Glutamatergic neuron (in vitro differentiated cells): ENCODE measurements around the gene MICAL3. TPM values are rescaled to one million over a fixed set of nuclear protein-coding genes. Genes with fewer than 3 reads are reported as not detected.

Experiments
- DNase-seq: peaks from one replicate; pipeline ENCODE4 v3.0.0; 2022
- H3K27ac Mint-ChIP-seq: one replicate; pipeline ENCODE4 v1.8.0; 2020; ENCODE audit warnings: mild to moderate bottlenecking, mixed read lengths, inconsistent platforms; ENCODE audit not compliant: unreplicated experiment
- H3K27me3 Mint-ChIP-seq: one replicate; pipeline ENCODE4 v1.8.0; 2020; ENCODE audit warnings: mild to moderate bottlenecking, moderate library complexity, mixed read lengths, inconsistent platforms; ENCODE audit not compliant: unreplicated experiment
- H3K36me3 Mint-ChIP-seq: one replicate; pipeline ENCODE4 v1.8.0; 2020; ENCODE audit warnings: mild to moderate bottlenecking, mixed read lengths, inconsistent platforms; ENCODE audit not compliant: unreplicated experiment
- H3K4me1 Mint-ChIP-seq: one replicate; pipeline ENCODE4 v1.8.0; 2020; ENCODE audit warnings: mild to moderate bottlenecking, low read depth, mixed read lengths, inconsistent platforms; ENCODE audit not compliant: unreplicated experiment
- H3K4me3 Mint-ChIP-seq: one replicate; pipeline ENCODE4 v1.8.0; 2020; ENCODE audit warnings: mild to moderate bottlenecking, mixed read lengths, inconsistent platforms; ENCODE audit not compliant: unreplicated experiment
- H3K9me3 Mint-ChIP-seq: one replicate; pipeline ENCODE4 v1.8.0; 2020; ENCODE audit warnings: mild to moderate bottlenecking, moderate library complexity, mixed read lengths, inconsistent platforms; ENCODE audit not compliant: unreplicated experiment
- total RNA-seq: library from RNA; stranded (reverse); fragmentation: NEBNext Ultra II Directional; extraction: Animal tissue kit (Norgen Biotek cat#: 25700); gene quantifications from one replicate; pipeline ENCODE4 v1.2.1, GENCODE V29; 2021; ENCODE audit not compliant: unreplicated experiment
- TF ChIP-seq, protein P1 (sequence below): fragments of 200-600 bp; sonication (generic); IDR thresholded peaks from one replicate; pipeline ENCODE4 v1.5.0; 2021; ENCODE audit not compliant: partially characterized antibody, unreplicated experiment

The MICAL3 gene
- total RNA-seq, 1 donor from 2014 or later: 132 TPM

DNA sequence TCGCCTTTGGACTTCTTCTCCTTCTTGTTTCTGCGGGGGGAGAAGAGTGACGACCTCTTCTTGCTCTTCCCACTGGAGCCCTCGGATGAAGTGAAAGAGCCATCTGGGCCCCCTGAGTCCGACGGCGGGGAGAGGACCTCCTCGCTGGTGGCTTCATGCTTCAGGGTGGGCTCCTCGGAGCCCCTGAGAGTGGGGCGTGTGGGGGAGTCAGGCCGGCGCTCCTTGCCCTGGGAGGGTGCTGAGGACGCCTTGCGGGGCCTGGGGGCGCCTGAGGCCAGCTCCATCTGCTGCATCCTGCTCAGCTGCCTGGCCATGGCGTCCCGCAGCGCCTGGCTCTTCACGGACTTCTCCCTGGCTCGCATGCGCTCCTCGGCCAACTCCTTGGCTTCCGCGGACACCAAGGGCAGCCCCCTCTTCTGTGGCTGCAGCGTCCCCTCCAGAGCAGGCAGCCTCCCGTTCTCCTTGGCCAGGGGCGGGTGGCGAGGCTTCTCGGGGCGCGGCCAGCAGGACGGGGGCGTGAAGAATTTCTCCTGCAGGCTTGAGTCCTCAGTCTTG lies 206.8 kb downstream of the MICAL3 start:
- H3K27me3 Mint-ChIP-seq: peaks cover 2% of the 10 kb centered on the region
- no peak overlapping the region for H3K27ac Mint-ChIP-seq
- H3K36me3 Mint-ChIP-seq: no peaks in the 10 kb centered on the region
- no peak for DNase-seq
- no peaks in the 10 kb centered on the region for H3K4me1 Mint-ChIP-seq
- peaks cover 6% of the 10 kb centered on the region for H3K9me3 Mint-ChIP-seq
- TF ChIP-seq, protein P1, sequence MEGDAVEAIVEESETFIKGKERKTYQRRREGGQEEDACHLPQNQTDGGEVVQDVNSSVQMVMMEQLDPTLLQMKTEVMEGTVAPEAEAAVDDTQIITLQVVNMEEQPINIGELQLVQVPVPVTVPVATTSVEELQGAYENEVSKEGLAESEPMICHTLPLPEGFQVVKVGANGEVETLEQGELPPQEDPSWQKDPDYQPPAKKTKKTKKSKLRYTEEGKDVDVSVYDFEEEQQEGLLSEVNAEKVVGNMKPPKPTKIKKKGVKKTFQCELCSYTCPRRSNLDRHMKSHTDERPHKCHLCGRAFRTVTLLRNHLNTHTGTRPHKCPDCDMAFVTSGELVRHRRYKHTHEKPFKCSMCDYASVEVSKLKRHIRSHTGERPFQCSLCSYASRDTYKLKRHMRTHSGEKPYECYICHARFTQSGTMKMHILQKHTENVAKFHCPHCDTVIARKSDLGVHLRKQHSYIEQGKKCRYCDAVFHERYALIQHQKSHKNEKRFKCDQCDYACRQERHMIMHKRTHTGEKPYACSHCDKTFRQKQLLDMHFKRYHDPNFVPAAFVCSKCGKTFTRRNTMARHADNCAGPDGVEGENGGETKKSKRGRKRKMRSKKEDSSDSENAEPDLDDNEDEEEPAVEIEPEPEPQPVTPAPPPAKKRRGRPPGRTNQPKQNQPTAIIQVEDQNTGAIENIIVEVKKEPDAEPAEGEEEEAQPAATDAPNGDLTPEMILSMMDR: no peak
- H3K4me3 Mint-ChIP-seq: no peak overlapping the region

DNA sequence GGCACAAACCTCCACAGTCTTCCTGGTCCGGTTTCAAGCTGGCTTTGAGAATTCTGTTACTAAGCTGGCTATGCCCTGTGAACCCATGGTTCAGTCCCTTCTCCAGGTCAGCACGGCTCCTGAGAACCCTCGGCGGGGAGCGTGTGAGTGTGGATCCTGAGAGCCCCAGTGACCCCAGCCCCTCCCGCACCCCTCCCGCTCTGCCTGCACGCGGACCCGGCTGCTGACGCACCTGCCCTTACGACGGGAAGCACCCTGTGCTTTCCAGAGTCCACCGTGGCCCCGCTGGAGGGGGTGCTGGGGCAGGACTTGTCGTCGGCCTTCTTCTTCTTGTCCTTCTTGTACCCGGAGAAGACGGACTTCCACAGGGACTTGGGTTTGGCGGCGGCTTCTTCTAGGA lies 207.3 kb downstream of the MICAL3 start:
- TF ChIP-seq, protein P1: no peak
- H3K9me3 Mint-ChIP-seq: peaks cover 6% of the 10 kb centered on the region
- H3K4me3 Mint-ChIP-seq: no peak overlapping the region
- no peaks in the 10 kb centered on the region for H3K36me3 Mint-ChIP-seq
- no peak overlapping the region for H3K27ac Mint-ChIP-seq
- no peak for DNase-seq
- no peaks in the 10 kb centered on the region for H3K4me1 Mint-ChIP-seq
- peaks cover 2% of the 10 kb centered on the region for H3K27me3 Mint-ChIP-seq

DNA sequence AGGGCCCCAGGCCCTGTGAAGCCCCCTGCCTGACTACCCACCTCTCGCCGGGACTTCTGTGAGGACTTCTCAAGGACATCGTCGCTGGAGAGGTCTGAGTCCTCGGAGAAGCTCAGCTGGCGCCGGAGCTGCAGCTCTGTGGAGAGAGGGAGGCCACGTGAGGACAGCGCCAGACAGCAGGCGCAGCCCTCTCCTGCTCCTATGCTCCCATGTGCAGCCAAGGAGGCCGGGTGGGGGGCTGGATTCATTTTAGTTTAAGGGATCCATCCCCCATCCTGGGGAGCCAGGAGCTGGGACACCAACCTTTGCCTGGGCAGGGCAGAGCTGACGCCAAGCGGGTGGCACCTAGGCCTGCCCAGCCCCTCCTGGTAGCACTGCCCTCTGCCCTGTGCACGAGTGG lies 207.7 kb downstream of the MICAL3 start:
- Mint-ChIP-seq H3K27ac (no peak overlapping the region), H3K36me3 (no peaks in the 10 kb centered on the region), H3K4me1 (no peaks in the 10 kb centered on the region), H3K9me3 (peaks cover 6% of the 10 kb centered on the region), H3K4me3 (no peak overlapping the region), H3K27me3 (peaks cover 2% of the 10 kb centered on the region)
- TF ChIP-seq, protein P1: no peak
- DNase-seq: no peak

DNA sequence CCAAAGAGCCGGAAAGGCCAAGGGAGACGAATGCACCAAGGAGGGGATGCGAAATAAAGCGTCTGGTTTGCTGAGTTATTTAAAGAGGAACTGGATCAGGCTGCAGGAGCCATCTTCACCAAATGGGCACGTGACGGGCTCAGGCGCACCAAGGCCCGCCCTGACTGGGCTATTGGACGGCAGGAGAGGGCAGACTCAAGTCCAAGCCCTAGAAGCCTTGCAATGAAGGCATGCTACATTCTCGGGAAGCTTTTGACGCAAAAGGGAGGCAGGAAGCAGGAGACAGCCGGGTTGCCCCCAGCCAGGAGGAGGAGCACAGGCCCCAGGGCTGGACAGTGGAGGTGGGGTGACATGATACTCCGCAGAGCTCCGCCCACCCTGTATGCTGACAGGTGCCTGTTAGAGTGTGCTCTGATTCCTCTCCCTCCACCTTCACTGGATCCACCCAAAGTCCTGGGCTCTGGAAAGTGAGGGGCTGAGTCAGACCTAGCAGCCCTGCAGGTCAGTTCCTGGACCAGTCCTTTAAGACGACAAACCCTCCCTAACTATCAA lies 208.6 kb downstream of the MICAL3 start:
- TF ChIP-seq, protein P1: no peak
- Mint-ChIP-seq H3K27me3 (peaks cover 5% of the 10 kb centered on the region), H3K4me3 (no peak overlapping the region), H3K9me3 (peaks cover 10% of the 10 kb centered on the region), H3K36me3 (no peaks in the 10 kb centered on the region), H3K4me1 (no peaks in the 10 kb centered on the region), H3K27ac (no peak overlapping the region)
- DNase-seq: no peak

DNA sequence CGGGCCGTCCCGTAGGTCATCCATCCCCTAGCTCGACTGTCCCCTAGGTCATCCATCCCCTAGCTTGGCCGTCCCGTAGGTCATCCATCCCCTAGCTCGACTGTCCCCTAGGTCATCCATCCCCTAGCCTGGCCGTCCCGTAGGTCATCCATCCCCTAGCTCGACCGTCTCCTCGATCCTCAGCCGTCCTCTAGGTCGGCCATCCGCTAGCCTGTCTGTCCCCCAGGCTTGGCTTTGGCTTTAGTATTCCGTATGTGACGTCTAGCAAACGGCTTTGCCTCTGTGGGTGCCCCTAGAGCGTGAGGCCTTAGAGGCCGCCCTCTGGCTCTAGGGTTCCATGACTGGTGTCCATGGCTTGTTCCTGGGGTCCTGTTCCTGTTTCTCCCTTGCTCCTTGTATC lies 209.5 kb downstream of the MICAL3 start:
- no peak overlapping the region for H3K4me3 Mint-ChIP-seq

More for the DNA sequence above, 209.5 kb downstream of the MICAL3 start:
- TF ChIP-seq, protein P1: no peak
- no peak for DNase-seq
- H3K9me3 Mint-ChIP-seq: peaks cover 10% of the 10 kb centered on the region
- H3K36me3 Mint-ChIP-seq: no peaks in the 10 kb centered on the region
- no peaks in the 10 kb centered on the region for H3K4me1 Mint-ChIP-seq
- H3K27me3 Mint-ChIP-seq: peaks cover 5% of the 10 kb centered on the region
- no peak overlapping the region for H3K27ac Mint-ChIP-seq
